ENCODE measurements around the gene NUP98.

DNA sequence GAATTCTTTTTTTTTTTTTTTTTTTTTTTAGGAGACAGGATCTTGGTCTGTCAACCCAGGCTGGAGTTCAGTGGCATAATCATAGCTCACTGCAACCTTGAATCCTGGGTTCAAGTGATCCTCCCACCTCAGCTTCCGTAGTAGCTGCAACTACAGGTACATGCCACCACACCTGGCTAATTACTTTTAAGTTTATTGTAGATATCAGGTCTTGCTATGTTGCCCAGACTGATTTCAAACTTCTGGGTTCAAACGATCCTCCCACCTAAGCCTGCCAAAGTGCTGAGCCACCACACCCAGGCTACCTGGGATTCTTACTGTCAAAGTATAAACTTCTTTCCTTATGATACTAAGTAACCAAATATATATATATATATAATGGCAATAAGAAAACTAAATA, 75.3 kb downstream of the NUP98 start:
- TF ChIP-seq, protein P1, sequence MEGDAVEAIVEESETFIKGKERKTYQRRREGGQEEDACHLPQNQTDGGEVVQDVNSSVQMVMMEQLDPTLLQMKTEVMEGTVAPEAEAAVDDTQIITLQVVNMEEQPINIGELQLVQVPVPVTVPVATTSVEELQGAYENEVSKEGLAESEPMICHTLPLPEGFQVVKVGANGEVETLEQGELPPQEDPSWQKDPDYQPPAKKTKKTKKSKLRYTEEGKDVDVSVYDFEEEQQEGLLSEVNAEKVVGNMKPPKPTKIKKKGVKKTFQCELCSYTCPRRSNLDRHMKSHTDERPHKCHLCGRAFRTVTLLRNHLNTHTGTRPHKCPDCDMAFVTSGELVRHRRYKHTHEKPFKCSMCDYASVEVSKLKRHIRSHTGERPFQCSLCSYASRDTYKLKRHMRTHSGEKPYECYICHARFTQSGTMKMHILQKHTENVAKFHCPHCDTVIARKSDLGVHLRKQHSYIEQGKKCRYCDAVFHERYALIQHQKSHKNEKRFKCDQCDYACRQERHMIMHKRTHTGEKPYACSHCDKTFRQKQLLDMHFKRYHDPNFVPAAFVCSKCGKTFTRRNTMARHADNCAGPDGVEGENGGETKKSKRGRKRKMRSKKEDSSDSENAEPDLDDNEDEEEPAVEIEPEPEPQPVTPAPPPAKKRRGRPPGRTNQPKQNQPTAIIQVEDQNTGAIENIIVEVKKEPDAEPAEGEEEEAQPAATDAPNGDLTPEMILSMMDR (IDR thresholded peaks at IDR 0.05) = no peak
- TF ChIP-seq POLR2A (IDR thresholded peaks at IDR 0.05) = no peak

Data from uterus (tissue), 2 donors.